Measurements from ENCODE around the gene FAS. TPM values are rescaled to one million over a fixed set of nuclear protein-coding genes. Genes with fewer than 3 reads are reported as not detected.

FAS gene
- total RNA-seq (2011; cell fraction: chromatin; rRNA removed; ENCODE audit: low replicate concordance) = 0.76 TPM in 1 of 2 replicates, not detected in the other
- total RNA-seq (2011; cell fraction: nucleolus; rRNA removed) = not detected in 2 replicates
- total RNA-seq (2011; cell fraction: nucleoplasm; rRNA removed) = 1.2 TPM in 1 of 2 replicates, not detected in the other
- total RNA-seq (2014; rRNA removed) (0.20 and 0.41 TPM in 2 replicates), total RNA-seq (2014; rRNA removed; fragmentation: Illumina TruSeq; extraction: Trizol) (0.62 and 0.64 TPM in 2 replicates), total RNA-seq (2015; rRNA removed; fragmentation: Illumina TruSeq; extraction: Trizol) (0.11 and 0.29 TPM in 2 replicates), total RNA-seq (2021) (0.36 and 0.55 TPM in 2 replicates), polyA plus RNA-seq (2011; rRNA removed) (0.08 and 0.11 TPM in 2 replicates), polyA plus RNA-seq (2014; fragmentation: Illumina TruSeq; extraction: Trizol) (0.37 and 0.68 TPM in 2 replicates), polyA plus RNA-seq (2014; fragmentation: Nextera tagmentation; extraction: Ambion mirVana) (under 1 TPM; 0.10 to 0.34 TPM), polyA plus RNA-seq (2014; rRNA removed) (0.56 TPM in 1 of 2 replicates, not detected in the other), polyA minus RNA-seq (2011; rRNA and poly(A)+ RNA removed) (0.67 TPM in 1 of 2 replicates, not detected in the other), Bru-seq, nascent RNA (percentile 35 among the genes with signal in this experiment), BruChase-seq, experiment 1, labeled RNA remaining after a 2-hour chase (percentile 28 among the genes with signal in this experiment), BruChase-seq, experiment 2, labeled RNA remaining after a 6-hour chase (percentile 30 among the genes with signal in this experiment)
- polyA plus RNA-seq (2011; cell fraction: cytosol; rRNA removed) = 0.04 TPM in 1 of 2 replicates, not detected in the other
- not detected in 2 replicates for polyA plus RNA-seq (2011; cell fraction: nucleus; rRNA removed)
- polyA plus RNA-seq (2012) = 0.42 and 0.91 TPM in 2 replicates
- polyA minus RNA-seq (2011; cell fraction: cytosol; rRNA and poly(A)+ RNA removed) = not detected in 2 replicates
- polyA minus RNA-seq (2011; cell fraction: nucleus; rRNA and poly(A)+ RNA removed) = not detected in 2 replicates
- long read RNA-seq, experiment 1 = 0 reads
- long read RNA-seq, experiment 2, partial matches to known transcripts = 0 of 1 reads
- long read RNA-seq, experiment 2, other reads (novel, unspliced or antisense) = 1 of 1 reads
- long read RNA-seq, experiment 3 = 0 reads

- H3K79me2 ChIP-seq (ENCODE audit: control insufficient read depth, insufficient read depth, low read length) = no peaks in the 10 kb centered on the region
Measured at GRCh38 chr10:88990384-88991160, at the start of gene FAS. Gene FAS, plus strand, starts transcription at chr10:88990798. Its CDS starts 79 bp downstream, at chr10:88990877.

More at GRCh38 chr10:88990384-88991160, at the start of gene FAS:
- Histone ChIP-seq H3K4me2 (ENCODE audit: insufficient read depth, low read length) (peak within 1 kb of the TSS; percentile 61), H3K4me1 (replicated peaks in 1 of 2; ENCODE audit: control insufficient read depth in 2 of 2, insufficient read depth in 2 of 2, low read length in 2 of 2) (peaks cover 0 to 11% of the 10 kb centered on the region in 2 experiments; a peak in 2 of 5 replicates), H3K27ac (ENCODE audit: extremely low read depth, low read depth, low read length) (no peak within 1 kb of the TSS), H3K9ac (ENCODE audit: insufficient read depth in 1 of 2, low read depth in 2 of 2, low read length in 2 of 2) (peak within 1 kb of the TSS; percentile 53 to 84), H3K4me3 (peak within 1 kb of the TSS; percentile 37), H3K9me1 (ENCODE audit: control insufficient read depth, insufficient read depth, low read length) (no peaks in the 10 kb centered on the region), H4K20me1 (replicated peaks; ENCODE audit: control insufficient read depth, insufficient read depth, low read length) (no peaks in the 10 kb centered on the region), H3K27me3 (ENCODE audit: control insufficient read depth in 2 of 2, insufficient read depth in 2 of 2, low read length in 2 of 2) (peaks cover 0 to 9% of the 10 kb centered on the region in 2 experiments; a peak in 1 of 5 replicates), H3K9me3 (replicated peaks; ENCODE audit: control insufficient read depth, insufficient read depth, low read depth, low read length) (no peaks in the 10 kb centered on the region), H2AFZ (ENCODE audit: low read depth, low read length) (peak within 1 kb of the TSS; percentile 91), H3K36me3 (ENCODE audit: control insufficient read depth, insufficient read depth, low read length) (no peaks in the 10 kb centered on the region)
- TF ChIP-seq RBFOX2 (IDR thresholded peaks at IDR 0.05; ENCODE audit: low read depth, low read length) (peak; percentile 19; the same call in 1 of the 2 replicates), BACH1 (tag; IDR thresholded peaks at IDR 0.05) (no peak), NR3C1 (CRISPR knock-in tag; IDR thresholded peaks at IDR 0.05) (no peak), KDM1A (IDR thresholded peaks at IDR 0.05) (no peak), ARID3B (CRISPR knock-in tag; IDR thresholded peaks at IDR 0.05; ENCODE audit: borderline replicate concordance) (no peak), ZNF717 (CRISPR knock-in tag; IDR thresholded peaks at IDR 0.05) (no peak), ZBTB1 (CRISPR knock-in tag; IDR thresholded peaks at IDR 0.05; ENCODE audit: borderline replicate concordance, low read depth) (no peak), E2F6 (IDR thresholded peaks at IDR 0.05; ENCODE audit: borderline replicate concordance in 1 of 2, extremely low read depth in 1 of 2, insufficient read depth in 1 of 2, insufficient read length in 1 of 2, low read depth in 1 of 2, low read length in 1 of 2, poor library complexity in 1 of 2, severe bottlenecking in 1 of 2) (peak in 1 of 2 experiments; percentile 26), E2F5 (CRISPR knock-in tag; IDR thresholded peaks at IDR 0.05) (no peak), TCF7L2 (IDR thresholded peaks at IDR 0.05; ENCODE audit: low read depth, low read length) (no peak), CGGBP1 (CRISPR knock-in tag; IDR thresholded peaks at IDR 0.05) (no peak), SMAD2 (IDR thresholded peaks at IDR 0.05; ENCODE audit: low read depth, low read length) (no peak)
- DNase-seq (ENCODE audit: extremely low read depth in 1 of 4, low spot score in 3 of 4) (peak in 1 of 4 experiments; percentile 11), ATAC-seq (peak; percentile 69), FAIRE-seq (no peak)
- in situ Hi-C loops (cut with MboI) (no loop called here), intact Hi-C loops (cut with micrococcal nuclease) (no loop called here)
- 3% methylated on average over 36 of the region's 51 CpGs for WGBS (ENCODE audit: insufficient coverage, low coverage, missing lambda C conversion rate)
- ChIA-PET CTCF (ENCODE audit: low intra/inter-chr PET ratio) (no interaction called here), POLR2A (interaction anchor here (0.6 to 1.2 kb wide), 4 partner anchors 15 to 220 kb away, joined by 3 to 4 read pairs (median 3); no protein-coding TSS in a partner anchor)
- BruUV-seq (replicated peaks) = no TSS peak

Data from K562 (cell line).